ENCODE results near the gene CACNG3.

DNA sequence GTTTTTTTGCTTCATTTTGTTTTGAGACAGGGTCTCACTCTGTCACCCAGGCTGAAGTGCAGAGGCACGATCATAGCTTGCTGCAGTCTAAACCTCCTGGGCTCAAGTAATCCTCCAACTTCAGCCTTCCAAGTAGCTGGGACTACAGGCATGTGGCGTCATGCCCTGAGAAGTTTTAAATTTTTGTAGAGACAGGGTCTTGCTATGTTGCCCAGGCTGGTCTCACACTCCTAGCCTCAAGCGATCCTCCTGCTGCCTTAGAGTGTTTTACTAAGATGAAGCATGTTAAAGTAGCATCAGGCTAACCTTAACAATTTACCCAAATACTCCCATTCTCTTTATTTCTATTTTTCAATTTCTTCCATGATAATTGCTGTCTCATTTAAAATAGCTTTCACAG lies 49.2 kb upstream of the CACNG3 start:
- TF ChIP-seq CTCF (IDR thresholded peaks at IDR 0.05), result no peak
- TF ChIP-seq POLR2A (IDR thresholded peaks at IDR 0.05), result no peak
